Astrocyte (in vitro differentiated cells and primary cell): ENCODE measurements around the gene NXPE4. TPM values are rescaled to one million over a fixed set of nuclear protein-coding genes. Genes with fewer than 3 reads are reported as not detected.
"Not testable (repeated sequence)": the region's sequence is repeated elsewhere in the genome, so short reads cannot be mapped to it uniquely, and the experiment has no call there.

ENCODE experiments used
- DNase-seq: peaks from one replicate; pipeline ENCODE4 v3.0.0-alpha.2; 2010; ENCODE audit warnings: low read depth
- FAIRE-seq: peaks from 2 replicates; lab custom pipeline; 2011; peaks lifted over from hg19 to GRCh38; lab: Jason Lieb, UNC
- H2AFZ ChIP-seq: 2 replicates; pipeline ENCODE4 v1.6.0; 2012; ENCODE audit warnings: low read depth, low read length, inconsistent platforms
- H3K27ac ChIP-seq: 2 replicates; pipeline ENCODE4 v1.5.1; 2011; ENCODE audit warnings: low read depth, low read length, inconsistent platforms
- H3K27me3 ChIP-seq: 2 replicates; pipeline ENCODE4 v1.6.0; 2011; ENCODE audit warnings: low read length, inconsistent platforms; ENCODE audit not compliant: insufficient read depth
- H3K36me3 ChIP-seq: 2 replicates; pipeline ENCODE4 v1.5.1; 2011; ENCODE audit warnings: low read length, inconsistent platforms; ENCODE audit not compliant: insufficient read depth
- H3K4me1 ChIP-seq: 2 replicates; pipeline ENCODE4 v1.5.1; 2011; ENCODE audit warnings: low read length, inconsistent platforms; ENCODE audit not compliant: insufficient read depth
- H3K4me2 ChIP-seq: 2 replicates; pipeline ENCODE4 v1.6.0; 2012; ENCODE audit warnings: low read length, inconsistent platforms
- H3K4me3 ChIP-seq: 2 replicates; pipeline ENCODE4 v1.5.1; 2011; ENCODE audit warnings: low read depth, mild to moderate bottlenecking, low read length, inconsistent platforms; ENCODE audit not compliant: insufficient read depth
- H3K79me2 ChIP-seq: 2 replicates; pipeline ENCODE4 v1.6.0; 2012; ENCODE audit warnings: mild to moderate bottlenecking, low read length, inconsistent platforms; ENCODE audit not compliant: insufficient read depth
- H3K9ac ChIP-seq: 2 replicates; pipeline ENCODE4 v1.6.0; 2012; ENCODE audit warnings: mild to moderate bottlenecking, low read length, inconsistent platforms
- H3K9me3 ChIP-seq: 2 replicates; pipeline ENCODE4 v1.5.1; 2012; ENCODE audit warnings: low read depth, mild to moderate bottlenecking, low read length, inconsistent platforms; ENCODE audit not compliant: insufficient read depth
- H4K20me1 ChIP-seq: 2 replicates; pipeline ENCODE4 v1.6.0; 2012; ENCODE audit warnings: low read length, inconsistent platforms; ENCODE audit not compliant: insufficient read depth
- H3K27ac Mint-ChIP-seq: one replicate; pipeline ENCODE4 v1.8.0; 2021; ENCODE audit warnings: mild to moderate bottlenecking, mixed read lengths; ENCODE audit not compliant: unreplicated experiment
- H3K27me3 Mint-ChIP-seq: one replicate; pipeline ENCODE4 v1.8.0; 2021; ENCODE audit warnings: low read depth, mixed read lengths; ENCODE audit not compliant: unreplicated experiment
- H3K36me3 Mint-ChIP-seq: one replicate; pipeline ENCODE4 v1.8.0; 2021; ENCODE audit warnings: low read depth, mixed read lengths; ENCODE audit not compliant: unreplicated experiment
- H3K4me1 Mint-ChIP-seq: one replicate; pipeline ENCODE4 v1.8.0; 2021; ENCODE audit warnings: low read depth, mixed read lengths; ENCODE audit not compliant: unreplicated experiment
- H3K4me3 Mint-ChIP-seq: one replicate; pipeline ENCODE4 v1.8.0; 2021; ENCODE audit warnings: mild to moderate bottlenecking, moderate library complexity, mixed read lengths; ENCODE audit not compliant: unreplicated experiment
- H3K9me3 Mint-ChIP-seq: one replicate; pipeline ENCODE4 v1.8.0; 2021; ENCODE audit warnings: mild to moderate bottlenecking, mixed read lengths; ENCODE audit not compliant: unreplicated experiment
- EZH2 ChIP-seq: IDR thresholded peaks from 2 replicates; pipeline ENCODE4 v1.6.1; 2012; ENCODE audit warnings: mild to moderate bottlenecking, low read length, inconsistent platforms; ENCODE audit not compliant: insufficient read depth
- total RNA-seq: library from RNA; stranded (reverse); gene quantifications from 2 replicates; pipeline ENCODE4 v1.2.1, GENCODE V29; 2021
- TF ChIP-seq, protein P1 (sequence below): IDR thresholded peaks from 2 replicates; pipeline ENCODE4 v1.5.1; 2011; ENCODE audit warnings: low read depth, mild to moderate bottlenecking, inconsistent platforms, low read length, moderate library complexity; ENCODE audit not compliant: insufficient read depth

NXPE4 gene
- total RNA-seq, 1 donor from 2014 or later, result not detected

DNA sequence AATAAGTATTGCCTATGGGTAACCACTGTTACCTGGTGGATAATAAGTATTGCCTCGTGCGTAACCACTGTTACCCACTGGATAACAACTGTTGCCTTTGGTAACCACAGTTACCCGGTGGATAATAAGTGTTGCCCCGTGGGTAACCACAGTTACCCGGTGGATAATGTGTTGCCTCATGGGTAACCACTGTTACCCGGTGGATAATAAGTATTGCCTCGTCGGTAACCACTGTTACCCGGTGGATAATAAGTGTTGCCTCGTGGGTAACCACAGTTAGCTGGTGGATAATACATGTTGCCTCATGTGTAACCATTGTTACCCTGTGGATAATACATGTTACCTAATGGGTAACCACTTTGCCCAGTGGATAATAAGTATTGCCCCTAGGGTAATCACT lies 9.8 kb upstream of the NXPE4 start:
- Histone ChIP-seq H3K36me3 (no peaks in the 10 kb centered on the region), H3K27me3 (no peaks in the 10 kb centered on the region), H3K4me3 (no peak overlapping the region), H4K20me1 (no peaks in the 10 kb centered on the region), H3K4me1 (no peaks in the 10 kb centered on the region), H3K9me3 (peaks cover 6% of the 10 kb centered on the region), H3K79me2 (no peaks in the 10 kb centered on the region), H3K27ac (no peak overlapping the region), H2AFZ (no peak overlapping the region), H3K4me2 (no peak overlapping the region), H3K9ac (no peak overlapping the region)
- no peaks in the 10 kb centered on the region for H3K4me1 Mint-ChIP-seq
- TF ChIP-seq, protein P1, sequence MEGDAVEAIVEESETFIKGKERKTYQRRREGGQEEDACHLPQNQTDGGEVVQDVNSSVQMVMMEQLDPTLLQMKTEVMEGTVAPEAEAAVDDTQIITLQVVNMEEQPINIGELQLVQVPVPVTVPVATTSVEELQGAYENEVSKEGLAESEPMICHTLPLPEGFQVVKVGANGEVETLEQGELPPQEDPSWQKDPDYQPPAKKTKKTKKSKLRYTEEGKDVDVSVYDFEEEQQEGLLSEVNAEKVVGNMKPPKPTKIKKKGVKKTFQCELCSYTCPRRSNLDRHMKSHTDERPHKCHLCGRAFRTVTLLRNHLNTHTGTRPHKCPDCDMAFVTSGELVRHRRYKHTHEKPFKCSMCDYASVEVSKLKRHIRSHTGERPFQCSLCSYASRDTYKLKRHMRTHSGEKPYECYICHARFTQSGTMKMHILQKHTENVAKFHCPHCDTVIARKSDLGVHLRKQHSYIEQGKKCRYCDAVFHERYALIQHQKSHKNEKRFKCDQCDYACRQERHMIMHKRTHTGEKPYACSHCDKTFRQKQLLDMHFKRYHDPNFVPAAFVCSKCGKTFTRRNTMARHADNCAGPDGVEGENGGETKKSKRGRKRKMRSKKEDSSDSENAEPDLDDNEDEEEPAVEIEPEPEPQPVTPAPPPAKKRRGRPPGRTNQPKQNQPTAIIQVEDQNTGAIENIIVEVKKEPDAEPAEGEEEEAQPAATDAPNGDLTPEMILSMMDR, result no peak
- TF ChIP-seq EZH2, result no peak
- H3K27me3 Mint-ChIP-seq, result no peaks in the 10 kb centered on the region
- H3K9me3 Mint-ChIP-seq, result peaks cover 15% of the 10 kb centered on the region
- no peak for DNase-seq
- H3K36me3 Mint-ChIP-seq, result no peaks in the 10 kb centered on the region
- H3K27ac Mint-ChIP-seq, result no peak overlapping the region
- no peak overlapping the region for H3K4me3 Mint-ChIP-seq
- no peak for FAIRE-seq

GRCh38 chr11:114604886-114605285 lies 9.3 kb upstream of the NXPE4 start:
- Histone ChIP-seq H3K9me3 (peaks cover 6% of the 10 kb centered on the region), H3K36me3 (no peaks in the 10 kb centered on the region), H3K79me2 (no peaks in the 10 kb centered on the region), H3K27ac (no peak overlapping the region), H3K9ac (no peak overlapping the region), H4K20me1 (no peaks in the 10 kb centered on the region), H3K27me3 (no peaks in the 10 kb centered on the region), H3K4me1 (no peaks in the 10 kb centered on the region), H2AFZ (no peak overlapping the region), H3K4me2 (no peak overlapping the region), H3K4me3 (no peak overlapping the region)
- Mint-ChIP-seq H3K4me3 (no peak overlapping the region), H3K4me1 (no peaks in the 10 kb centered on the region), H3K27ac (no peak overlapping the region), H3K27me3 (no peaks in the 10 kb centered on the region), H3K9me3 (peaks cover 15% of the 10 kb centered on the region), H3K36me3 (no peaks in the 10 kb centered on the region)
- DNase-seq (no peak), FAIRE-seq (no peak)
- TF ChIP-seq, protein P1, result no peak
- no peak for TF ChIP-seq EZH2

- FAIRE-seq, result no peak
- H3K4me3 Mint-ChIP-seq, result no peak overlapping the region
These were observed 8.7 kb upstream of the NXPE4 start for GRCh38 chr11:114604179-114604813.

GRCh38 chr11:114603151-114603550 lies 7.6 kb upstream of the NXPE4 start:
- not testable (repeated sequence) for H3K36me3 Mint-ChIP-seq, H2AFZ ChIP-seq, H3K79me2 ChIP-seq, H3K4me1 Mint-ChIP-seq, H3K27ac ChIP-seq, H3K4me3 Mint-ChIP-seq, H3K9me3 ChIP-seq, FAIRE-seq, H3K4me2 ChIP-seq, H3K9ac ChIP-seq, H3K27ac Mint-ChIP-seq, H3K27me3 Mint-ChIP-seq, H3K4me1 ChIP-seq, H3K36me3 ChIP-seq, H3K4me3 ChIP-seq, H3K9me3 Mint-ChIP-seq, H3K27me3 ChIP-seq, H4K20me1 ChIP-seq, DNase-seq

More at GRCh38 chr11:114604179-114604813, 8.7 kb upstream of the NXPE4 start:
- Mint-ChIP-seq H3K4me1 (no peaks in the 10 kb centered on the region), H3K36me3 (no peaks in the 10 kb centered on the region), H3K27me3 (no peaks in the 10 kb centered on the region), H3K27ac (no peak overlapping the region), H3K9me3 (peaks cover 15% of the 10 kb centered on the region)
- no peaks in the 10 kb centered on the region for H3K4me1 ChIP-seq
- DNase-seq, result no peak
- no peaks in the 10 kb centered on the region for H3K79me2 ChIP-seq
- no peaks in the 10 kb centered on the region for H3K36me3 ChIP-seq
- H3K4me2 ChIP-seq, result no peak overlapping the region
- H4K20me1 ChIP-seq, result no peaks in the 10 kb centered on the region
- H3K9ac ChIP-seq, result no peak overlapping the region
- no peak overlapping the region for H2AFZ ChIP-seq
- no peaks in the 10 kb centered on the region for H3K27me3 ChIP-seq
- TF ChIP-seq, protein P1, result no peak
- TF ChIP-seq EZH2, result no peak
- H3K9me3 ChIP-seq, result peaks cover 6% of the 10 kb centered on the region
- no peak overlapping the region for H3K27ac ChIP-seq
- no peak overlapping the region for H3K4me3 ChIP-seq
